Measurements from ENCODE around the gene NTM. TPM values are rescaled to one million over a fixed set of nuclear protein-coding genes. Genes with fewer than 3 reads are reported as not detected.

Gene NTM
- total RNA-seq, 1 donor from 2014 or later: 4.3 TPM

GRCh38 chr11:131764649-131765048 lies 394.2 kb downstream of the NTM start:
- peaks cover 3% of the 10 kb centered on the region for H3K4me1 Mint-ChIP-seq (ENCODE audit: low read depth)
- DNase-seq (ENCODE audit: low spot score, unreplicated experiment): no peak
- no peak overlapping the region for H3K4me3 Mint-ChIP-seq (ENCODE audit: low read depth)
- H3K27ac Mint-ChIP-seq: no peak overlapping the region
- TF ChIP-seq, protein P1, sequence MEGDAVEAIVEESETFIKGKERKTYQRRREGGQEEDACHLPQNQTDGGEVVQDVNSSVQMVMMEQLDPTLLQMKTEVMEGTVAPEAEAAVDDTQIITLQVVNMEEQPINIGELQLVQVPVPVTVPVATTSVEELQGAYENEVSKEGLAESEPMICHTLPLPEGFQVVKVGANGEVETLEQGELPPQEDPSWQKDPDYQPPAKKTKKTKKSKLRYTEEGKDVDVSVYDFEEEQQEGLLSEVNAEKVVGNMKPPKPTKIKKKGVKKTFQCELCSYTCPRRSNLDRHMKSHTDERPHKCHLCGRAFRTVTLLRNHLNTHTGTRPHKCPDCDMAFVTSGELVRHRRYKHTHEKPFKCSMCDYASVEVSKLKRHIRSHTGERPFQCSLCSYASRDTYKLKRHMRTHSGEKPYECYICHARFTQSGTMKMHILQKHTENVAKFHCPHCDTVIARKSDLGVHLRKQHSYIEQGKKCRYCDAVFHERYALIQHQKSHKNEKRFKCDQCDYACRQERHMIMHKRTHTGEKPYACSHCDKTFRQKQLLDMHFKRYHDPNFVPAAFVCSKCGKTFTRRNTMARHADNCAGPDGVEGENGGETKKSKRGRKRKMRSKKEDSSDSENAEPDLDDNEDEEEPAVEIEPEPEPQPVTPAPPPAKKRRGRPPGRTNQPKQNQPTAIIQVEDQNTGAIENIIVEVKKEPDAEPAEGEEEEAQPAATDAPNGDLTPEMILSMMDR (IDR thresholded peaks at IDR 0.05; ENCODE audit: unreplicated experiment): no peak
- H3K27me3 Mint-ChIP-seq: peaks cover 24% of the 10 kb centered on the region
- H3K9me3 Mint-ChIP-seq (ENCODE audit: low read depth): no peaks in the 10 kb centered on the region
- H3K36me3 Mint-ChIP-seq (ENCODE audit: insufficient read depth): no peaks in the 10 kb centered on the region

- Mint-ChIP-seq H3K36me3 (ENCODE audit: insufficient read depth) (no peaks in the 10 kb centered on the region), H3K4me3 (ENCODE audit: low read depth) (no peak overlapping the region), H3K9me3 (ENCODE audit: low read depth) (no peaks in the 10 kb centered on the region), H3K4me1 (ENCODE audit: low read depth) (peaks cover 3% of the 10 kb centered on the region), H3K27me3 (peaks cover 22% of the 10 kb centered on the region), H3K27ac (no peak overlapping the region)
- TF ChIP-seq, protein P1 (IDR thresholded peaks at IDR 0.05; ENCODE audit: unreplicated experiment): no peak
- DNase-seq (ENCODE audit: low spot score, unreplicated experiment): no peak
These were observed 396.2 kb downstream of the NTM start for GRCh38 chr11:131766637-131767036.

GRCh38 chr11:131767421-131767820 lies 397.0 kb downstream of the NTM start:
- Mint-ChIP-seq H3K4me1 (ENCODE audit: low read depth) (peaks cover 3% of the 10 kb centered on the region), H3K36me3 (ENCODE audit: insufficient read depth) (no peaks in the 10 kb centered on the region), H3K9me3 (ENCODE audit: low read depth) (no peaks in the 10 kb centered on the region), H3K27me3 (peaks cover 22% of the 10 kb centered on the region), H3K27ac (no peak overlapping the region), H3K4me3 (ENCODE audit: low read depth) (no peak overlapping the region)
- DNase-seq (ENCODE audit: low spot score, unreplicated experiment): no peak
- TF ChIP-seq, protein P1 (IDR thresholded peaks at IDR 0.05; ENCODE audit: unreplicated experiment): no peak

DNA sequence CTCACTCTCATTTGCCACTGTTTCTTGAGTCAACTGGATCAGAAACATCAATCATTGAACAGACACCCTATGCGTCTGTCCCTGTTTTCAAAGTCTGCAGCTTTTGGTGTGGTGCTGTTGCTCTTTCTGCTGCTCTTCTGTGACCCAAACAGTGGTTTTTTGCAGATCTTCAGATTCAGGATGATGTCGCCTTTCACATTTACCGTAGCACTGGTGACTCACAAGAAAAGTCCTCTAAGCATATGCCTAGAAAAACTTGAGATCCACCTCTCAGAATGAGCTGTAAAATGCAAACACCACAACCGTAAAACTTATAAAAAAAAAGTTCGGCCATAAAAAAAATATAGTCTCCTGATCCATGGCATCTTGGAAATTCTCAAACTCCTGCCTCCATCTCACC lies 400.4 kb downstream of the NTM start:
- H3K27me3 Mint-ChIP-seq: peaks cover 31% of the 10 kb centered on the region

GRCh38 chr11:131771471-131771870 lies 401.1 kb downstream of the NTM start:
- no peak for DNase-seq (ENCODE audit: low spot score, unreplicated experiment)
- H3K27ac Mint-ChIP-seq: no peak overlapping the region
- H3K9me3 Mint-ChIP-seq (ENCODE audit: low read depth): no peaks in the 10 kb centered on the region
- H3K27me3 Mint-ChIP-seq: peaks cover 34% of the 10 kb centered on the region
- H3K4me3 Mint-ChIP-seq (ENCODE audit: low read depth): no peak overlapping the region
- peaks cover 3% of the 10 kb centered on the region for H3K4me1 Mint-ChIP-seq (ENCODE audit: low read depth)
- H3K36me3 Mint-ChIP-seq (ENCODE audit: insufficient read depth): no peaks in the 10 kb centered on the region
- TF ChIP-seq, protein P1 (IDR thresholded peaks at IDR 0.05; ENCODE audit: unreplicated experiment): no peak

More for the DNA sequence above, 400.4 kb downstream of the NTM start:
- Mint-ChIP-seq H3K27ac (no peak overlapping the region), H3K36me3 (ENCODE audit: insufficient read depth) (no peaks in the 10 kb centered on the region), H3K9me3 (ENCODE audit: low read depth) (no peaks in the 10 kb centered on the region), H3K4me1 (ENCODE audit: low read depth) (peaks cover 3% of the 10 kb centered on the region), H3K4me3 (ENCODE audit: low read depth) (no peak overlapping the region)
- DNase-seq (ENCODE audit: low spot score, unreplicated experiment): no peak
- TF ChIP-seq, protein P1 (IDR thresholded peaks at IDR 0.05; ENCODE audit: unreplicated experiment): no peak
